Measurements from ENCODE around the gene GGA1. TPM values are rescaled to one million over a fixed set of nuclear protein-coding genes. Genes with fewer than 3 reads are reported as not detected.
A peak's percentile ranks its signal among the peaks of the same experiment; 100 is the strongest.
"Not testable (repeated sequence)": the region's sequence is repeated elsewhere in the genome, so short reads cannot be mapped to it uniquely, and the experiment has no call there.

Gene GGA1
- total RNA-seq, 4 donors from 2014 or later, result 28.7 to 50.7 (median 33.9) TPM

DNA sequence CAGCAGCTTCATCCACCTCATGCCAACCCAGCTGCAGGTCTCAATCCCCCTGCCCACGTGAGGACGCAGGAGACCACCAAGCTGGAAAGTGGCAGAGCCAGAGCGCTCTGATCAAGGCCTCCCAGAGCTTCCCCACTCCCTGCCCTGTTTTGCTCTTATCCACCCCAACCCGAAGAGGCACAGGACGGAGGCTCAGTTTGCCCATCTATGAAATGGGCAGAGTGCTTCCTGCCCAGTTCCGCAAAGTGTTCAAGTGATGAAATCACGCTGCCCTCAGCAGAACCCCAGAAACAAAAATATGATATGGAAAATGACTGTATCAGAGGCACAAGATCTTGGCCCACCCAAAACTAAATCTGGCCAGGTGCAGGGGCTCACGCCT is 36.7 kb upstream of the GGA1 start:
- TF ChIP-seq, protein P1, sequence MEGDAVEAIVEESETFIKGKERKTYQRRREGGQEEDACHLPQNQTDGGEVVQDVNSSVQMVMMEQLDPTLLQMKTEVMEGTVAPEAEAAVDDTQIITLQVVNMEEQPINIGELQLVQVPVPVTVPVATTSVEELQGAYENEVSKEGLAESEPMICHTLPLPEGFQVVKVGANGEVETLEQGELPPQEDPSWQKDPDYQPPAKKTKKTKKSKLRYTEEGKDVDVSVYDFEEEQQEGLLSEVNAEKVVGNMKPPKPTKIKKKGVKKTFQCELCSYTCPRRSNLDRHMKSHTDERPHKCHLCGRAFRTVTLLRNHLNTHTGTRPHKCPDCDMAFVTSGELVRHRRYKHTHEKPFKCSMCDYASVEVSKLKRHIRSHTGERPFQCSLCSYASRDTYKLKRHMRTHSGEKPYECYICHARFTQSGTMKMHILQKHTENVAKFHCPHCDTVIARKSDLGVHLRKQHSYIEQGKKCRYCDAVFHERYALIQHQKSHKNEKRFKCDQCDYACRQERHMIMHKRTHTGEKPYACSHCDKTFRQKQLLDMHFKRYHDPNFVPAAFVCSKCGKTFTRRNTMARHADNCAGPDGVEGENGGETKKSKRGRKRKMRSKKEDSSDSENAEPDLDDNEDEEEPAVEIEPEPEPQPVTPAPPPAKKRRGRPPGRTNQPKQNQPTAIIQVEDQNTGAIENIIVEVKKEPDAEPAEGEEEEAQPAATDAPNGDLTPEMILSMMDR (IDR thresholded peaks at IDR 0.05), result no peak

DNA sequence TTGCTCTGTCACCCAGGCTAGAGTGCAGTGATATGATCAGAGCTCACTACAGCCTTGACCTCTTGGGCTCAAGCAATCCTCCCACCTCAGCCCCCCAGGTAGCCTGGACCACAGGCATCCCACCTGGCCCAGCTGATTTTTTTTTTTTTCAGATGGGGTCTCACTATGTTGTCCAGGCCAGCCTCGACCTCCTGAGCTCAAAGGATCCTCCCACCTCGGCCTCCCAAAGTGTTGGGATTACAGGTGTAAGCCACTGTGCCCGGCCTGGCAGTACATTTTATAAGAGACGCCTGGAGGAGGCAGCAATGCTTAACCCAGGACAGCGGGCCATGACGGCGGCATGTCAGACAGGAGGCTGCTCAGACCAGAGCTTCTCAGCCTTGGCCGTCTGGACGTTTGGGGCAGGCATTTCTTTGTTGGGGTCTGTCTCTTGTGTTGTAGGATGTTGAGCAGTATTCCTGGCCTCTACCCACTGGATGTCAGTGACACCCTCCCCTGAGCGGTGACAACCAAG is 33.1 kb upstream of the GGA1 start:
- no peak for ATAC-seq (ENCODE audit: low FRiP score)
- TF ChIP-seq, protein P1 (IDR thresholded peaks at IDR 0.05), result no peak
- no peak for DNase-seq (ENCODE audit: low spot score)

More for the DNA sequence above, 36.7 kb upstream of the GGA1 start:
- ATAC-seq (ENCODE audit: low FRiP score) (no peak), DNase-seq (ENCODE audit: low spot score) (no peak)

DNA sequence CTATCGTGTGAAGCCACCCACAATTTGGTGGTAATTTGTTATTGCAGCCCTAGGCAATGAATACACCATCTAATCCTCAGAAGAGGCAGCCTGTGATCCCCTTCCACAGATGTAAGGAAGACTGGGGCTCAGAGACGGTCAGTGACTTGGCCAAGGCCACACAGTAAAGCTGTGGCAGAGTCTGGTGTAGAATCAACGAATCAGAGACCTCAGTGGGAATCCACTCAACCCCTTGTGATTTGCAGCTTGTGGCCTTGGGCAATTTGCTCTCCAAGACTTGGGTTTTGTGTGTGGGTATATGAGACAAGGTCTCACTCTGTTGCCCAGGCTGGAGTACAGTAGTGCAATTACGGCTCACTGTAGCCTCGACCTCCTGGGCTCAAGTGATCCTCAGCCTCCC is 30.6 kb upstream of the GGA1 start:
- DNase-seq (ENCODE audit: low spot score) (no peak), ATAC-seq (ENCODE audit: low FRiP score) (no peak)
- TF ChIP-seq, protein P1 (IDR thresholded peaks at IDR 0.05), result no peak

DNA sequence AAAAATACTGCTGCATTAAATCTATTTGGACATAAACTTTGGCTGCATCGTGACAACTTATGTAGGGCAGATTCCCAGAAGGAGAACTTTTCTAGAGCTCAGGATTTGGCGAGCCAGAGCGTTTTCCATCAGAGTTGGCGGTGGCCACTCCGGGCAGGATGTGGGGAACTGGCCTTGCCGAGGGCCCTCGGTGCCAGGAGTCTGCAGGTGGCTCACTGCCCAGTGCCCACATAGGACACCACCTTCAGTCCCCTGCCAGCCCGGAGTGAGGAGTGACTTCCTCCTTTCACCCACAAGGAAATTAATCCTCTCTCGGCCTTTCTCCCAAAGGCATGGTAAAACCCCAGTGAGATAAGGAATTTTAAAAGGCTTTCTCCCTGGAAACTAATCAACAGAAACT is 27.1 kb upstream of the GGA1 start:
- TF ChIP-seq, protein P1 (IDR thresholded peaks at IDR 0.05), result no peak
- ATAC-seq (ENCODE audit: low FRiP score) (no peak), DNase-seq (ENCODE audit: low spot score) (no peak)

DNA sequence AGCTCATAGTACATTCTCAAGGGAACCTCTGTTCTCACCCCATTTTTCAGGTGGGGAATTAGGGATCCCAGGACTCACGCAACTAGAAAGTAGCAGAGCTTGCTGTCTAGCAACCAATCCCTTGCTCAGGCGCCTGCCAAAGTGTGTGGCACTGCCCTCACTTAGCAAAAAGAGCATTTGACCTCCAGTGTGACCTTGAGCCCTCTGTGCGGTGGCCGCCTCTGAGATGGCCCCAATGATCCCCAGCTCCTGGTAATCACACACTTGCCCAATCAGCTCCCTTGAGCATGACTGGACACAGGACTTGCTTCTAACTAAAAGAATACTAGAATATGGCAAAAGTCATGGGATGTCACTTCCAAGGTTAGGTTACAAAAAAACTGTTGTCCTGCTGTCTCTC is 26.1 kb upstream of the GGA1 start:
- no peak for ATAC-seq (ENCODE audit: low FRiP score)
- DNase-seq (ENCODE audit: low spot score), result no peak
- TF ChIP-seq, protein P1 (IDR thresholded peaks at IDR 0.05), result no peak

DNA sequence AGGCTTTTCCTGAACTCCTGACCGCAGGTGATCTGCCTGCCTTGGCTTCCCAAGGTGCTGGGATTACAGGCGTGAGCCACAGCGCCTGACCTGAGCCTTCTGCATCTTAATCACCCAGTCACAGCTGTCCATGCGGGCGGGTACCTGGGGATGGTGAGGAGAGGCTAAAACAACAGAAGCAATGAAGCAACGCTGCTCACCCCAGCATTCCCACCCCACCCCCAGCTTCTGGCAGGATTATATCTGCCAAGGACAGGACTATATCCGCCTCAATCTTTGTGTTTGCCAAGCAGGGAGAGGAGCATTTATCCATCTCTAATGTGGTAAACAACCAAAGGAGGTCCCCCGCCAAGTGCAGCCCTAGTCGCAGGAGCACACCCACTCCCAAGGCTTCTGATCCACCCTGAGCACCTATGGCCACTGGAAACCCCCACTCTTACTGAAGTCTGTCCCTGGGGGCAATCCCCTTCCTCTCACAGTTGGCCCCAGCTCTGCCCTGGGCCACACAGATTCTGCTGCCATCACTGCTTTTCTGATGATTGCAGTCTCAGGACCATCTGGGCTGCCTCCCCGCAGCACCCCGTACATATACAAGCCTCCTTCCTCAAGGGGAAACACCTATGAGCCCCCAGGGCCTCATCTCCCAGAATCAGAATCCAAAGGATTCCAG is 20.0 kb upstream of the GGA1 start:
- peak; percentile 29 for ATAC-seq (ENCODE audit: low FRiP score)
- no peak for DNase-seq (ENCODE audit: low spot score)
- TF ChIP-seq, protein P1 (IDR thresholded peaks at IDR 0.05), result no peak

DNA sequence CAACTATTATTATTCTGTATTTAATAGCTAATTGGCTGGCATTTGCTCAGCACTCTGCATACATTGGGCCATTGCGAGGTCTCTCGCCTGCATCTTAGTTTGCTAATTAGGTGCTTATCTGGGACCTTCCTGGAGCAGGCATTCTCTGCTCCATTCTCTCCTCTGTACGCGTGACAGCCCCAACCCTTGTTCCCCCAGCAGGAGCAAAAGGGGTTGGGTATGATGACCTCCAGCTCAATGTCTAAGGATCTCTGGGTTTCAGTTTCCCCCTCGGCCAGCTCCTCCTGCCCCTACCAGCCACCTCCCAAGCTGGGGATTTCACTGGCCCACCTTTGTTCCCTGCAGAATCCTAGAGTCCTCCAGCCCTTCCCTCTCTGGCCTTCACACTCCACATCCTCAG is 19.0 kb upstream of the GGA1 start:
- ATAC-seq (ENCODE audit: low FRiP score) (no peak), DNase-seq (ENCODE audit: low spot score) (no peak)
- TF ChIP-seq, protein P1 (IDR thresholded peaks at IDR 0.05), result no peak

DNA sequence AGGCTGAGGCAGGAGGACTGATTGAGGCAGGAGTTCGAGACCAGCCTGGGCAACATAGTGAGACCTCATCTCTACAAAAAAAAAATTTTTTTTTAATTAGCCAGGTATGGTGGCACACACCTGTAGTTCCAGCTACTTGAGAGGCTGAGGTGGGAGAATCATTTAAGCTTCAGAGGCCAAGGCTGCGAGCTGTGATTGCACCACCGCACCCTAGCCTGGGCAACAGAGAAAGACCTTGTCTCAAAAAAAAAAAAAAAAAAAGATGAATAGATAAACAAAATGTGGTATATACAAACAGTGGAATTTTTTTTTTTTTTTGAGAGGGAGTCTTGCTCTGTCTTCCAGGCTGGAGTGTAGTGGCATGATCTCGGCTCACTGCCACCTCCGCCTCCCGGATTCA is 17.6 kb upstream of the GGA1 start:
- ATAC-seq (ENCODE audit: low FRiP score), result not testable (repeated sequence)

More for the DNA sequence above, 17.6 kb upstream of the GGA1 start:
- DNase-seq (ENCODE audit: low spot score), result not testable (repeated sequence)
